ENCODE results near the gene RPUSD4. TPM values are rescaled to one million over a fixed set of nuclear protein-coding genes. Genes with fewer than 3 reads are reported as not detected.

RPUSD4 gene
- total RNA-seq, 5 donors from 2014 or later (not counting 1 experiment from before 2014, with no cell fraction given), result 33.8 to 41.5 (median 40.2) TPM

DNA sequence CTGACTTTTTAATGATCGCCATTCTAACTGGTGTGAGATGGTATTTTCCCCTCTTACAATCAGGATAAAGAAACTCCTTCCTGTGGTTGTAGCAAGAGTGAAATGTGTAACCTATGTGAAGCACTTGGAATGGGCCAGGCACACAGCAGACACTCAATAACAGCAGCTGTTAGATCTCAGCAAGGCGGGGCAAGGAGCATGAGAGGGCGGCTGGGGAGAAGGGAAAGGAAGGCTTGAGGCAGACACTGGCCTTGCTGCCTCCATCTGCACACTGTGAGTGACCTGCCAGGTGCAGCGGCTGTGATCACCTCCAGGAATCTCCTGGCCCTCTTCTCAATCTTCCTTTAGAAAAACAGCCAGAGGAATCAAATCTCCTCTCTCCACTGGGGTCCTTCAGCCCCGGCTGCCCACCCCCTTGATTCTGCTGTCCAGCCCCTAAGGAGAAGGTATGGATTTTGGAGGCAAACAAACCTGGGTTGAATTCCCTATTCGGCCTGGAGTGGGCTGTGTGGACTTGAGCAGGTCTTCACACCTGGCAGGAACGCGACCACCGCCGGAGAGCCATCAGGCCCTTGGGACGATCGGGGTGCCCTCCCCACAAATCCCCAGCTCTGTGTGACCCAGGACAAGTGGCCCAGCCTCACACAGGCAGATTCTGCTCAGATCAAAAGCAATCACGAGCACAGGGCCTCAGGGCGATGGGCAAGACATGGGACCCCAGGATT lies 49.0 kb downstream of the RPUSD4 start:
- Histone ChIP-seq H3K27me3 (replicated peaks in 1 of 2; ENCODE audit: control insufficient read depth in 2 of 2, extremely low read depth in 1 of 2, insufficient read depth in 2 of 2, low read length in 1 of 2) (peaks cover 0 to 13% of the 10 kb centered on the region in 2 experiments), H3K4me1 (ENCODE audit: control insufficient read depth in 1 of 2, extremely low read depth in 1 of 2, insufficient read depth in 2 of 2, low read length in 2 of 2) (no peaks in the 10 kb centered on the region), H3K36me3 (ENCODE audit: control insufficient read depth in 2 of 2, extremely low read depth in 1 of 2, insufficient read depth in 1 of 2, low read length in 1 of 2) (no peaks in the 10 kb centered on the region), H3K27ac (ENCODE audit: low read length) (no peak overlapping the region), H3K9me3 (no peaks in the 10 kb centered on the region), H3K4me3 (ENCODE audit: control insufficient read depth in 1 of 2, extremely low read depth in 1 of 2, low read length in 1 of 2) (no peak overlapping the region)
- POLR2A ChIA-PET, result no interaction called here
- WGBS (ENCODE audit: insufficient coverage), result 85% methylated on average over 8 of the region's 14 CpGs
- DNase-seq, result no peak
- Mint-ChIP-seq H3K4me1 (no peaks in the 10 kb centered on the region), H3K9me3 (no peaks in the 10 kb centered on the region), H3K36me3 (no peaks in the 10 kb centered on the region), H3K4me3 (no peak overlapping the region), H3K27ac (no peak overlapping the region), H3K27me3 (peaks cover 2 to 3% of the 10 kb centered on the region in 2 donors)
- no peak for ATAC-seq (replicated peaks in 1 of 4)
- CTCF ChIA-PET, result no interaction called here

GRCh38 chr11:126161023-126161391 lies 50.4 kb downstream of the RPUSD4 start:
- H3K4me1 Mint-ChIP-seq, result no peaks in the 10 kb centered on the region
- WGBS (ENCODE audit: insufficient coverage), result 80% methylated on average over 4 of the region's 7 CpGs
- POLR2A ChIA-PET, result no interaction called here
- ATAC-seq (replicated peaks in 1 of 4) (no peak), DNase-seq (no peak)
- H3K4me1 ChIP-seq (ENCODE audit: control insufficient read depth in 1 of 2, extremely low read depth in 1 of 2, insufficient read depth in 2 of 2, low read length in 2 of 2), result no peaks in the 10 kb centered on the region
- H3K4me3 Mint-ChIP-seq, result no peak overlapping the region
- no peak overlapping the region for H3K27ac Mint-ChIP-seq
- no peak overlapping the region for H3K27ac ChIP-seq (ENCODE audit: low read length)
- H3K27me3 Mint-ChIP-seq, result no peaks in the 10 kb centered on the region
- CTCF ChIA-PET, result no interaction called here
- H3K36me3 Mint-ChIP-seq, result no peaks in the 10 kb centered on the region
- no peaks in the 10 kb centered on the region for H3K36me3 ChIP-seq (ENCODE audit: control insufficient read depth in 2 of 2, extremely low read depth in 1 of 2, insufficient read depth in 1 of 2, low read length in 1 of 2)
- H3K27me3 ChIP-seq (replicated peaks in 1 of 2; ENCODE audit: control insufficient read depth in 2 of 2, extremely low read depth in 1 of 2, insufficient read depth in 2 of 2, low read length in 1 of 2), result peaks cover 0 to 13% of the 10 kb centered on the region in 2 experiments
- no peaks in the 10 kb centered on the region for H3K9me3 Mint-ChIP-seq
- no peaks in the 10 kb centered on the region for H3K9me3 ChIP-seq
- no peak overlapping the region for H3K4me3 ChIP-seq (ENCODE audit: control insufficient read depth in 1 of 2, extremely low read depth in 1 of 2, low read length in 1 of 2)

- 86% methylated on average over 10 of the region's 18 CpGs for WGBS (ENCODE audit: insufficient coverage)
- no peaks in the 10 kb centered on the region for H3K4me1 Mint-ChIP-seq
- H3K27ac Mint-ChIP-seq, result no peak overlapping the region
- ChIA-PET POLR2A (no interaction called here), CTCF (no interaction called here)
- DNase-seq (no peak), ATAC-seq (replicated peaks in 1 of 4) (no peak)
- H3K4me3 Mint-ChIP-seq, result no peak overlapping the region
- H3K4me3 ChIP-seq (ENCODE audit: control insufficient read depth in 1 of 2, extremely low read depth in 1 of 2, low read length in 1 of 2), result no peak overlapping the region
- no peaks in the 10 kb centered on the region for H3K27me3 Mint-ChIP-seq
- H3K36me3 ChIP-seq (ENCODE audit: control insufficient read depth in 2 of 2, extremely low read depth in 1 of 2, insufficient read depth in 1 of 2, low read length in 1 of 2), result no peaks in the 10 kb centered on the region
- H3K36me3 Mint-ChIP-seq, result no peaks in the 10 kb centered on the region
- peaks cover 0 to 12% of the 10 kb centered on the region in 2 experiments for H3K27me3 ChIP-seq (replicated peaks in 1 of 2; ENCODE audit: control insufficient read depth in 2 of 2, extremely low read depth in 1 of 2, insufficient read depth in 2 of 2, low read length in 1 of 2)
- H3K27ac ChIP-seq (ENCODE audit: low read length), result no peak overlapping the region
- no peaks in the 10 kb centered on the region for H3K4me1 ChIP-seq (ENCODE audit: control insufficient read depth in 1 of 2, extremely low read depth in 1 of 2, insufficient read depth in 2 of 2, low read length in 2 of 2)
- H3K9me3 ChIP-seq, result no peaks in the 10 kb centered on the region
- no peaks in the 10 kb centered on the region for H3K9me3 Mint-ChIP-seq
Measured at GRCh38 chr11:126160345-126161022, 51.0 kb downstream of the RPUSD4 start.

DNA sequence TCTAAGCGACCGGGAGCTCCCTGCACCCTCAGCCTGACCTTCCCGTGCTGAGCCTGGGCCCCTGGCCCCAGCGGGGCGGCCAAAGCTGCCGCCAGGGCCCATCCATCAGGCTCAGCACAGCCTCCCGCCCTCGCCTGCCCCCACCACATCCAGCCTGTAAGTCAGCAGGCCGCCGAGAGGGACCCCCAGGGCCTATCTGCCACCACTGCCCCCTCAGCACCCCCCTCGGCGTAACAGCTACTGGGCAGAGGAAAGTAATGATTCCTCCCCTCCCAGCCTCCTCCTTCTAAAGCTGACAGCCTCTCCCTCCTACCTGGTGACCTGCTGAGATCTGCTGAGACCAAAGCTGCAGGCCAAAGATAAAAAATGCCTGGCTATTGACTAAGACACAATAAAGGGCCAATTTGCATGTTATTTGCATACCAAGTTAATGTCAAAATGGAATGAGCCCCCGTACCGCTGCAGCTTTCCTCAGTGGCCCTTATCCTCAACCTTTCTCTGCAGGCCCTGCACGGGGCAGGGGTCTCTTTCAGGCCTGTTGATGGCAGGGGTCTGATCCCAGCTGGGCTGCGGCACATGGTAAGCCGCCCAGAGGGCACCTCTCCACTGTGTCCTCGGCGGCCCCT lies 51.6 kb downstream of the RPUSD4 start:
- WGBS (ENCODE audit: insufficient coverage), result 87% methylated on average over 15 of the region's 19 CpGs
- Histone ChIP-seq H3K4me1 (ENCODE audit: control insufficient read depth in 1 of 2, extremely low read depth in 1 of 2, insufficient read depth in 2 of 2, low read length in 2 of 2) (no peaks in the 10 kb centered on the region), H3K36me3 (ENCODE audit: control insufficient read depth in 2 of 2, extremely low read depth in 1 of 2, insufficient read depth in 1 of 2, low read length in 1 of 2) (no peaks in the 10 kb centered on the region), H3K27me3 (replicated peaks in 1 of 2; ENCODE audit: control insufficient read depth in 2 of 2, extremely low read depth in 1 of 2, insufficient read depth in 2 of 2, low read length in 1 of 2) (peaks cover 0 to 12% of the 10 kb centered on the region in 2 experiments), H3K9me3 (no peaks in the 10 kb centered on the region), H3K27ac (ENCODE audit: low read length) (no peak overlapping the region), H3K4me3 (ENCODE audit: control insufficient read depth in 1 of 2, extremely low read depth in 1 of 2, low read length in 1 of 2) (no peak overlapping the region)
- ChIA-PET POLR2A (no interaction called here), CTCF (no interaction called here)
- Mint-ChIP-seq H3K27me3 (no peaks in the 10 kb centered on the region), H3K36me3 (no peaks in the 10 kb centered on the region), H3K27ac (no peak overlapping the region), H3K4me1 (no peaks in the 10 kb centered on the region), H3K9me3 (no peaks in the 10 kb centered on the region), H3K4me3 (no peak overlapping the region)
- ATAC-seq (replicated peaks in 1 of 4) (no peak), DNase-seq (no peak)

DNA sequence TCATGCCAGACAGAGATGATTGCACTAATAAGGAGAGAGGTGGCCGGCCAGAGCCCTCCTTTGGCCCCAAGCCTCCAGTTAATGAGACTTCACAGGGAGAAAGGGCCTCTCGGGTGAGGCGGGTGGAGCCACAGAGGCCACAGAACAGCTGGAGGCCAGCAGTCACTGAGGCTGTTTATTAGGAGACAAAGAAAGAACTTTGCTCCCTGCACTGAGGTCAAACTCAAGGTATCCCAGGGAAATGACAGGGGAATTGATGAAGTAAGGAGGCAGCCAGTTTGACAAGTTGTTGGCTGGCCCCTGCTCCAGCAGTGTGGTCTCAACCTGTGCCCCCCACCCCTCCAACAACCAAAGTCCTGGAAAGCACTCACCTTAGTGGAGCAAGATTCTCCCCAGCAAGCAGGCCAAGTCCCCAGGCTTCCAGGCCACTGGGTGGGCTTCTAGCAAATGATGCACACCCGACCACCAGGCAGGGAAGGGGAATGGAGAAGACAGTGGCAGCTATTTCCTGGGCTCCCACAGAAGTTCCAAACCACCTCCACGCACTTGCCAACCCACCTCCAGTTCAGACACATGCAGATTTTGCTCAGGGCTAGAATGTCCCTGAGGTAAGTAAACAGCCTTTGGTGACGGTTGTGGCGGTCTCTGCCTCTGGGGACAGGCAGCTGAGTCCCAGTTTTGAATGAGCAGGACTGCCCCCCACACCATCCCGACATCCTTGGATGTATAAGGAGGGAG lies 53.2 kb downstream of the RPUSD4 start:
- no peak overlapping the region for H3K27ac ChIP-seq (ENCODE audit: low read length)
- H3K4me3 ChIP-seq (ENCODE audit: control insufficient read depth in 1 of 2, extremely low read depth in 1 of 2, low read length in 1 of 2), result no peak overlapping the region
- WGBS (ENCODE audit: insufficient coverage), result 69% methylated on average over 4 of the region's 8 CpGs
- H3K9me3 Mint-ChIP-seq, result no peaks in the 10 kb centered on the region
- H3K36me3 Mint-ChIP-seq, result no peaks in the 10 kb centered on the region
- H3K9me3 ChIP-seq, result no peaks in the 10 kb centered on the region
- no peak overlapping the region for H3K27ac Mint-ChIP-seq
- H3K4me1 ChIP-seq (ENCODE audit: control insufficient read depth in 1 of 2, extremely low read depth in 1 of 2, insufficient read depth in 2 of 2, low read length in 2 of 2), result no peaks in the 10 kb centered on the region
- no peak for DNase-seq
- ATAC-seq (replicated peaks in 1 of 4), result no peak
- H3K4me3 Mint-ChIP-seq, result no peak overlapping the region
- H3K36me3 ChIP-seq (ENCODE audit: control insufficient read depth in 2 of 2, extremely low read depth in 1 of 2, insufficient read depth in 1 of 2, low read length in 1 of 2), result no peaks in the 10 kb centered on the region
- no peaks in the 10 kb centered on the region for H3K4me1 Mint-ChIP-seq
- ChIA-PET CTCF (no interaction called here), POLR2A (no interaction called here)
- peaks cover 0 to 2% of the 10 kb centered on the region in 2 donors for H3K27me3 Mint-ChIP-seq
- peaks cover 0 to 21% of the 10 kb centered on the region in 2 experiments for H3K27me3 ChIP-seq (replicated peaks in 1 of 2; ENCODE audit: control insufficient read depth in 2 of 2, extremely low read depth in 1 of 2, insufficient read depth in 2 of 2, low read length in 1 of 2)

DNA sequence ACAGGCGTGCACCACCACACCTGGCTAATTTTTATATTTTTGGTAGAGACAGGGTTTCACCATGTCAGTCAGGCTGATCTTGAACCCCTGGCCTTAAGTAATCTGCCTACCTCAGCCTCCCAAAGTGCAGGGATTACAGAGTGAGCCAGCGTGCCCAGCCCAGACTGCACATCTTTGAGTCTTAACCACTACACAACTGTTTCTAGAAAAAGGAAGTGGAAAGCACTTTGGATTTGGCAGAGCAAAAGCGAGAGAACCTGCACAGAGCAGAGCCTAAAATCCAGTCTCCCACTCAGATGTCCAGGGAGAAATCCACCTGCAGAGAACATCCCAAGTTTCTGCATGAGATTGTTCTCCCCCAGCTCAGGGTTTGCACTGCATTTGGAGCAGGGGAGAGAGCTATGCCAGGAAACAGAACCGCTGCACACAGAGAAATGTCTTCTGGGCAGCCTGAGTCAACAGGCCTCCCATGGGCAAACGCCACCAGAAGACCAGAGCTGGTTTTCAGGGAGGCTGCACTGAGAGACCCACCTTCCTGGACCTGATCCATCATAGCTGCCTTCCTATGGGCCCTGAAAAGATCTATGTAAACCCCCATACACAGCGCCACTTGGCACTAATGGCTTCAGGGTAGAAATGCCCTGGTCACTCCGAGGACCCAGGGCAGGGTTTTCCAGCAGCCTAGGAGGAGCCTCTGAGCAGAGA lies 54.0 kb downstream of the RPUSD4 start:
- 68% methylated on average over 3 of the region's 7 CpGs for WGBS (ENCODE audit: insufficient coverage)
- Mint-ChIP-seq H3K4me3 (no peak overlapping the region), H3K27me3 (peaks cover 0 to 2% of the 10 kb centered on the region in 2 donors), H3K36me3 (no peaks in the 10 kb centered on the region), H3K27ac (no peak overlapping the region), H3K4me1 (no peaks in the 10 kb centered on the region), H3K9me3 (peaks cover 0 to 1% (median 0%) of the 10 kb centered on the region in 3 donors)
- no peak for DNase-seq
- Histone ChIP-seq H3K9me3 (no peaks in the 10 kb centered on the region), H3K4me1 (ENCODE audit: control insufficient read depth in 1 of 2, extremely low read depth in 1 of 2, insufficient read depth in 2 of 2, low read length in 2 of 2) (no peaks in the 10 kb centered on the region), H3K4me3 (ENCODE audit: control insufficient read depth in 1 of 2, extremely low read depth in 1 of 2, low read length in 1 of 2) (no peak overlapping the region), H3K36me3 (ENCODE audit: control insufficient read depth in 2 of 2, extremely low read depth in 1 of 2, insufficient read depth in 1 of 2, low read length in 1 of 2) (no peaks in the 10 kb centered on the region), H3K27ac (ENCODE audit: low read length) (no peak overlapping the region), H3K27me3 (replicated peaks in 1 of 2; ENCODE audit: control insufficient read depth in 2 of 2, extremely low read depth in 1 of 2, insufficient read depth in 2 of 2, low read length in 1 of 2) (peaks cover 0 to 17% of the 10 kb centered on the region in 2 experiments)
- POLR2A ChIA-PET, result no interaction called here
- ATAC-seq (replicated peaks in 1 of 4), result no peak
- CTCF ChIA-PET, result no interaction called here
